Posterior vena cava (tissue), 2 donors: ENCODE results near the gene ABCB8. TPM values are rescaled to one million over a fixed set of nuclear protein-coding genes. Genes with fewer than 3 reads are reported as not detected.

Source experiments
- DNase-seq: peaks from one replicate; pipeline ENCODE4 v3.0.0-alpha.2; 2020; ENCODE audit warnings: low spot score
- intact Hi-C, 2 donors: fragments of 100-400 bp; cut with DNase I; formaldehyde crosslinking; loops; one replicate each; pipeline versions ENCODE4 v1.14.1 to v1.14.2; 2022 to 2023
- total RNA-seq, 2 donors: library from RNA; stranded (reverse); fragmentation: NEBNext Ultra II Directional; extraction: Animal tissue kit (Norgen Biotek cat#: 25700); gene quantifications; one replicate each; pipeline ENCODE4 v1.2.1, GENCODE V29; 2021
- donor health status: DM: yes; HTN: yes; CAD: no.
- donor health status: DM: yes; HTN: yes; CAD: no.

The ABCB8 gene
- total RNA-seq, 2 donors from 2014 or later, result 19.2 to 24.5 TPM

- intact Hi-C loops, result no loop called here
- no peak for DNase-seq
Observed at GRCh38 chr7:150994838-150995510, 33.3 kb upstream of the ABCB8 start.

DNA sequence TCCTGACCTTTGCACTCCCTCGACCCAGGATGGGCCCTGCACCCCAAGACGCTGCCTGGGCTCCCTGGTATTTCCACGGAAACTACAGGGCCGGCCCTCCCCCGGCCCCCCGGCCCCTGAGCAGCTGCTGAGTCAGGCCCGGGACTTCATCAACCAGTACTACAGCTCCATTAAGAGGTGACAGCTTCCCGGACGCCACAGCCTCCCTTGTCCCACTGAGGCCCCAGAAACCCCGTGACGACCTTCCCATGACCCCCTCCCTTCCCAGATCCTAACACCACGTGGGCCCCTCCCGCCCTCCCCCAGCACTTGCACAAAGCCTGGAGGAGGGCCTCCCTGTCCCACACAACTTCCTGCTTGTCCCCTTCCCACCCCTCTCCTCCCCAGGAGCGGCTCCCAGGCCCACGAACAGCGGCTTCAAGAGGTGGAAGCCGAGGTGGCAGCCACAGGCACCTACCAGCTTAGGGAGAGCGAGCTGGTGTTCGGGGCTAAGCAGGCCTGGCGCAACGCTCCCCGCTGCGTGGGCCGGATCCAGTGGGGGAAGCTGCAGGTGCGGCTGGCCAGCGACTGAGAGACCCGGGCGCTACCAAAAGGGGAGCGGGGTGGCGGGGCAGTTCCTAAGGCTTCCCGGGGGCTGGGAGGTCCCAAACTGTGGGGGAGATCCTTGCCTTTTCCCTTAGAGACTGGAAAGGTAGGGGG, 31.7 kb upstream of the ABCB8 start:
- no peak for DNase-seq
- intact Hi-C loops, result no loop called here

- no peak for DNase-seq
- intact Hi-C loops, result no loop called here
Observed at GRCh38 chr7:150997075-150997511, 31.2 kb upstream of the ABCB8 start.

GRCh38 chr7:150997817-150998216, 30.4 kb upstream of the ABCB8 start:
- intact Hi-C loops, result no loop called here
- no peak for DNase-seq

- intact Hi-C loops, result no loop called here
- DNase-seq, result no peak
Observed at GRCh38 chr7:150998341-150998740, 29.9 kb upstream of the ABCB8 start.

- no peak for DNase-seq
- intact Hi-C loops, result no loop called here
Observed at GRCh38 chr7:150999001-150999400, 29.2 kb upstream of the ABCB8 start.

DNA sequence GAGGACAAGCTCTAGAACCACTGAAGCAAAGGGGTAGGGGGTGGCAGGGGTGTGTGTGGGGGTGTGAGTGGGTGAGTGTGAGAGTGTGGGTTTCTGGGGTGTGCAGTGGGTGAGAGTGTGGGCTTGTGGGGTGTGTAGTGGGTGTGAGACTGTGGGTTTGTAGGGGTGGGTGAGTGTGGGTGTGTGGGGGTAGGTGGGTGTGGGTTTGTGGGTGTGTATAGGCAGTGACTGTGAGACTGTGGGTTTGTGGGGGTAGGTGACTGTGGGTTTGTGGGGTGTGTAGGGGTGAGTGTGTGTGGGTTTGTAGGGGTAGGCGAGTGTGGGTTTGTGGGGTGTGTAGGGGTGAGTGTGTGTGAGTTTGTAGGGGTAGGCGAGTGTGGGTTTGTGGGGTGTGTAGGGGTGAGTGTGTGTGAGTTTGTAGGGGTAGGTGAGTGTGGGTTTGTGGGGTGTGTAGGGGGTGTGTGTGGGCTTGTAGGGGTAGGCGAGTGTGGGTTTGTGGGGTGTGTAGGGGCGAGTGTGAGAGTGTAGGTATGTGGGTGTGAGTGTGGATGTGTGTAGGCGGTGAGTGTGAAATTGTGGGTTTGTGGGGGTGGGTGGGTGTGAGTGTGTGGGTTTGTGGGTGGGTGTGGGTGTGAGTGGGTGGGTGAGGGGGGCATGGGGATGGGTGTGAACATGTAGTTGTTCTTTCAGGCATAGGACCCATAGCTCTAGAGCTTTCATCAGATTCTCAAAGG, 28.6 kb upstream of the ABCB8 start:
- intact Hi-C loops, result no loop called here
- DNase-seq, result no peak

DNA sequence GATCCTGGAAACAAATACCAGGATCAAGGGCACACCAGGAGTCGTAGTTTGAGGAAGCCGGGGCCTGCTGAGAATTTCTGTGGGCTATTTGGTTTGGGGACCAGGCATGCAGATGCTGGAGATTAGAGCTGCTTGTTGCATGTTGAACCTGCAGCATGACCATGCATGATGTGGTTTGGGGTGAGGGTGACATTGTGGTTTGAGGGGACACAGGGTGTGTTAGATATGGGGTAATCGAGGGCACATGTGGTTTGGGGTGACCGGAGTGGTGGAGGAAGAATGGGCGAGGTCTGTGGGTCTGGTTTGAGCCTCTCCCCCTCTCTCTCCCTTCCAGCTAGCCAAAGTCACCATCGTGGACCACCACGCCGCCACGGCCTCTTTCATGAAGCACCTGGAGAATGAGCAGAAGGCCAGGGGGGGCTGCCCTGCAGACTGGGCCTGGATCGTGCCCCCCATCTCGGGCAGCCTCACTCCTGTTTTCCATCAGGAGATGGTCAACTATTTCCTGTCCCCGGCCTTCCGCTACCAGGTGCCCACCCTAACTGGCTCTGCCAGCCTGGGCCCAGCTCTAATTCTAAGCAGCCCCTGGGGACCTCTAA, 27.3 kb upstream of the ABCB8 start:
- DNase-seq, result no peak
- intact Hi-C loops, result no loop called here

- intact Hi-C loops, result no loop called here
- no peak for DNase-seq
Observed at GRCh38 chr7:151001546-151001945, 26.7 kb upstream of the ABCB8 start.

GRCh38 chr7:151003572-151003971, 24.7 kb upstream of the ABCB8 start:
- DNase-seq, result no peak
- intact Hi-C loops, result no loop called here

- intact Hi-C loops, result no loop called here
- no peak for DNase-seq
Observed at GRCh38 chr7:151005566-151005965, 22.7 kb upstream of the ABCB8 start.

GRCh38 chr7:151006590-151007300, 21.5 kb upstream of the ABCB8 start:
- intact Hi-C loops, result no loop called here
- DNase-seq, result no peak

GRCh38 chr7:151007469-151007898, 20.8 kb upstream of the ABCB8 start:
- DNase-seq, result no peak
- intact Hi-C loops, result no loop called here

DNA sequence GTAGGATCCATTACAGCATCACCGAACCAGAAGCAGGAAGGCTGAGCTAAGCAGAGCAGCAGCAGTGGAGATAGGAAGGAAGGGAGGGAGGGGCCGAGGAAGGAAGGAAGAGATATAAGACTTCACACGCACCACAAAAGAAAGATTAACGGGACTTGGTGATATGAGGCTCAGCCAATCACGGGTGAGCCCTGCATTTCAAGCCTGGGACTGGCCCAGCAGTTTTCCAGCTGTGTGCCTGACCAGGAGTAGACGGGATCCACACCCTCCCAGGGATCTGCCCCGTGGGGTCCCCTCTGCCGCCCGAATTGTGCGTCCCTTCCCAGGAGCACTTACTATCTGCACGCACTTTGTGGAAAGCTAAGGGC, 20.1 kb upstream of the ABCB8 start:
- intact Hi-C loops, result no loop called here
- DNase-seq, result no peak

- DNase-seq, result peak; percentile 94
- intact Hi-C loops, result no loop called here
Observed at GRCh38 chr7:151008511-151009323, 19.5 kb upstream of the ABCB8 start.

DNA sequence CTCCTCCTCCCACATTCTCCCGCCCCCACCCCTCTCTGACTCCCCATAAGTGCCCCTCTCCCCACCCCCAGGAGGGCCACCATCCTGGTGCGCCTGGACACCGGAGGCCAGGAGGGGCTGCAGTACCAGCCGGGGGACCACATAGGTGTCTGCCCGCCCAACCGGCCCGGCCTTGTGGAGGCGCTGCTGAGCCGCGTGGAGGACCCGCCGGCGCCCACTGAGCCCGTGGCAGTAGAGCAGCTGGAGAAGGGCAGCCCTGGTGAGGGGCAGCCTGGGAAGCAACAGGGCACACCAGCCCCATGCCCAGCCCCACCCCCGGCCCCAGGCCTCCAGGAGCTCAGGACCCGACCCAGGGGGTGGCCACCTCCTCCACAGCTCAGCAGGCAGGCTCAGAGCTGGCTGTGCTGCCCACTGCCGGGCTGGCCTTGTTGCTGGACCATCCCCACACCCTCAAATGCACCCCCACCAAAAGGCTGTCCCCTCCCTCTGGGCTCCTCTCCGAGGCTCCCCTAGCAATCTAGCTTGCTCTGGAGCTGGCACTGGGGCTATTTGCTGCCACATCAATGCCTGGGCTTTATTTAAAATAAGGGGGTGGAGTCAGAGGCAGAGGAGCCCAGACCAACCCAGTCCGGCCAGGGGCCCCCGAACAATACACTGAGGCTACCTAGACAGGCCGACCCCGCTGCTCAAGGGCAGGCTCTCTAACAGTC, 18.8 kb upstream of the ABCB8 start:
- intact Hi-C loops, result no loop called here
- no peak for DNase-seq

DNA sequence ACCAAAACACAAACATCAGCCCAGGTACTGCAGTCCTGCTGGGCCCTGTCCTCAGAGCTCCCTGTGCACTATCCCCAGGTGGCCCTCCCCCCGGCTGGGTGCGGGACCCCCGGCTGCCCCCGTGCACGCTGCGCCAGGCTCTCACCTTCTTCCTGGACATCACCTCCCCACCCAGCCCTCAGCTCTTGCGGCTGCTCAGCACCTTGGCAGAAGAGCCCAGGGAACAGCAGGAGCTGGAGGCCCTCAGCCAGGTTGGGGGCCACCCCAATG, 18.3 kb upstream of the ABCB8 start:
- no peak for DNase-seq
- intact Hi-C loops, result no loop called here

GRCh38 chr7:151010307-151011096, 17.7 kb upstream of the ABCB8 start:
- intact Hi-C loops, result no loop called here
- no peak for DNase-seq
